ENCODE measurements around the gene OSMR.

Gene OSMR

GRCh38 chr5:38931731-38932130 lies 85.9 kb downstream of the OSMR start:
- TF ChIP-seq CTCF (conservative IDR thresholded peaks at IDR 0.05) = no peak
- H3K27ac ChIP-seq = no peak overlapping the region

DNA sequence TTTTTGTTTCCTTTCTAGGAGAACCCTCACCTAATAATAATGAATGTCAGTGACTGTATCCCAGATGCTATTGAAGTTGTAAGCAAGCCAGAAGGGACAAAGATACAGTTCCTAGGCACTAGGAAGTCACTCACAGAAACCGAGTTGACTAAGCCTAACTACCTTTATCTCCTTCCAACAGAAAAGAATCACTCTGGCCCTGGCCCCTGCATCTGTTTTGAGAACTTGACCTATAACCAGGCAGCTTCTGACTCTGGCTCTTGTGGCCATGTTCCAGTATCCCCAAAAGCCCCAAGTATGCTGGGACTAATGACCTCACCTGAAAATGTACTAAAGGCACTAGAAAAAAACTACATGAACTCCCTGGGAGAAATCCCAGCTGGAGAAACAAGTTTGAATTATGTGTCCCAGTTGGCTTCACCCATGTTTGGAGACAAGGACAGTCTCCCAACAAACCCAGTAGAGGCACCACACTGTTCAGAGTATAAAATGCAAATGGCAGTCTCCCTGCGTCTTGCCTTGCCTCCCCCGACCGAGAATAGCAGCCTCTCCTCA lies 87.1 kb downstream of the OSMR start:
- H3K27ac ChIP-seq = no peak overlapping the region
- TF ChIP-seq CTCF (conservative IDR thresholded peaks at IDR 0.05) = no peak

DNA sequence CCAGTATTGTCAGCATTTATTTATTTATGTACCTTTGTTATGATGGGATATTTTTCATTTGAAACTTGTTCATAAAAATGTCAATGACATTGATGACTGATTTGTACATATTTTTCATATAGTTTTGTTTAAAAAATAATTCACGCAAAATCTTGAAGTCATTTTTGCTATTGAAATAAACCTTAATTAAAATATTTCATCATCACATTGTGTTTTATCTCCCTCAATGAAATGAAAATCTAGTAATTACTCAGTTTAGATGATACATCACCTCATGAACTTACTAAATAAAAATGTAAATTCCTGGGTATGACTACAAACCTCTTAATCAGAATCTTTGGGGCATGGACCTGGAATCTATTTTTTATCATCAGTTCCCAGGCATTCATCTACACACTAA lies 89.6 kb downstream of the OSMR start:
- H3K27ac ChIP-seq = no peak overlapping the region
- no peak for TF ChIP-seq CTCF (conservative IDR thresholded peaks at IDR 0.05)

DNA sequence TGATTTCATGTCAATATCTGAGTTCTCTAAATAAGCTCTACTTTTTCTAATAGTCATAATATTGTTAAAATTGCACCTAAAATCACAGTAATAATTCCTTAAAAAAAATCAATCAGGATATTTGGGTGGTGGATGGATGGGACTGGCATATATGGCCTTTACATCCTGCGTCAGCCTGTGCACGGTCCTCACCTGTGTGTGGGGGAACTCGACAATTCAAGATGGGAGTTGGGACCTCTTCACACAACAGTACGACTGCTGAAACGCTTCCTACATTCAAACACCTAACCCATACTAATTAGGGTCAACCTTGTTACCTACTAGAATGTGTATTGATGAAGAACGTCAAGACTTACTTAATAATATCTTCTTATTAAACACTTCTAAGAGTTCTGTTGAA lies 90.5 kb downstream of the OSMR start:
- TF ChIP-seq CTCF (conservative IDR thresholded peaks at IDR 0.05) = no peak
- H3K27ac ChIP-seq = no peak overlapping the region

GRCh38 chr5:38938424-38938823 lies 92.6 kb downstream of the OSMR start:
- no peak for TF ChIP-seq CTCF (conservative IDR thresholded peaks at IDR 0.05)
- no peak overlapping the region for H3K27ac ChIP-seq

DNA sequence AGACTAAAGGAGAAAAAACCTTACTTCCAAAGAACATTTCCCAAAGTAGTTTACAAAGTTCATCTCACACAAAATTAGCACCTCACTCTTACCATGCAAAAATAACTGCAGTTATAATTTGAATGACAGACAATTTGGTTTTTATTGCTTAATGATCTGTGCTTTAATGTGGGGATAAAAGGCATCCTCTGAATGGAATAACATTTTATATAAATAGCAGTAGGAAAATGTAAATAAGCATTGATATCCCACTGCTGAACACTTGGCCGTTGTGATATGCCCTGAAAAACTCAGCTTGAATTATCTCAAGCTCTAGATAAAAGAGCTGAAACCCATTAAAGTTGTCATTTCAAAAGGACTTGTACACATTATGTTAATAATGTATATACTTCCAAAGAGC lies 93.2 kb downstream of the OSMR start:
- no peak for TF ChIP-seq CTCF (conservative IDR thresholded peaks at IDR 0.05)
- no peak overlapping the region for H3K27ac ChIP-seq

- no peak overlapping the region for H3K27ac ChIP-seq
- no peak for TF ChIP-seq CTCF (conservative IDR thresholded peaks at IDR 0.05)
Measured at GRCh38 chr5:38940230-38940858, 94.5 kb downstream of the OSMR start.

All from VCaP (cell line).